ENCODE results near the gene STAC3. TPM values are rescaled to one million over a fixed set of nuclear protein-coding genes. Genes with fewer than 3 reads are reported as not detected.

The STAC3 gene
- total and polyA plus RNA-seq, 9 of the 15 experiments (the other 6 are each of a cell fraction or from before 2014, with no cell fraction given) = 0.45 to 6.4 (median 3.3) TPM

DNA sequence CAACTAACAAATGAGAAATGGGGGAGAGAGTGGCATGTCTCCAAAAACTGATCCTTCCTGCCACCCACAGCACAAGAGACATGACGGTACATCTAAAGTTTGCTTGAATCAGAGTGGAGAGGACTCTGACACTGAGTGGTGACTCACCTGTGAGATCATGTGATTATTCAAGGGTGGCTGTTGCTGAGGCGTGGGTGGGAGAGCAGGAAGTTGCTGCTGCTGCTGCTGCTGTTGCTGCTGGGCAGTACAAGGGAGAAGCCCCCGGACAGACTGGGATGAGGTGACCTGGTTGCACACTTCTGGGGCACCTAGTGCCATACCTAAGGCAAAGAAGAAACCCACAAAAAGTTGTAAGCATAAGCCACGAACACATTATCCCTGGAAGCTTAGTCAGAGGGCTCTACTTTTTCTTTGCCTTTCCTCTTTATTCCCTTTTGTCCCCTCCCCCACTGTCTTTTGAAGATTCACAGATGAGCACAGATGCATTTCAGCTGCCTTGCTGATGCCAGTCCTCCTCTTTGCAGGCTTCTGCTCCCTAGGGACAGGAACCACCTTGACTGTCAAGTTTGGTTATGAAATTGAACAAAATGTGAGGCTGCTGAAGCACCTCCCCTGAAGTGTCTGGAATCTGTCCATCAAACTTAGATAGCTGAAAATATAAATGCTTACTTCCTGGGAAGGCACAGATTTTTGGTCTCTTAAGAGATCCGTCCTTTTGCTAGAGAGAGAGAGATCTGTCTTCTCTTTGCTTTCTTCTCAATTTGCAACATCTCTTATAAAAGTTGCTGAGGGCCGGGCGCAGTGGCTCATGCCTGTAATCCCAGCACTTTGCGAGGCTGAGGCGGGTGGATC, 29.4 kb upstream of the STAC3 start (continued):
- TF ChIP-seq, protein P1, sequence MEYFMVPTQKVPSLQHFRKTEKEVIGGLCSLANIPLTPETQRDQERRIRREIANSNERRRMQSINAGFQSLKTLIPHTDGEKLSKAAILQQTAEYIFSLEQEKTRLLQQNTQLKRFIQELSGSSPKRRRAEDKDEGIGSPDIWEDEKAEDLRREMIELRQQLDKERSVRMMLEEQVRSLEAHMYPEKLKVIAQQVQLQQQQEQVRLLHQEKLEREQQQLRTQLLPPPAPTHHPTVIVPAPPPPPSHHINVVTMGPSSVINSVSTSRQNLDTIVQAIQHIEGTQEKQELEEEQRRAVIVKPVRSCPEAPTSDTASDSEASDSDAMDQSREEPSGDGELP (CRISPR knock-in tag; IDR thresholded peaks at IDR 0.05; ENCODE audit: borderline replicate concordance) = peak; percentile 47; the same call in 1 of the 2 replicates
- TF ChIP-seq TSC22D4 (tag; IDR thresholded peaks at IDR 0.05) = no peak
- TF ChIP-seq HNRNPH1 (optimal IDR thresholded peaks at IDR 0.05; ENCODE audit: low read depth, low read length) = no peak
- no peak for TF ChIP-seq MCM5 (IDR thresholded peaks at IDR 0.05; ENCODE audit: low read depth)
- no peak for TF ChIP-seq ZNF707 (CRISPR knock-in tag; conservative IDR thresholded peaks at IDR 0.05)
- no peak for TF ChIP-seq NFIX (CRISPR knock-in tag; IDR thresholded peaks at IDR 0.05; ENCODE audit: low read depth)
- peak; percentile 33; the same call in 1 of the 2 replicates for TF ChIP-seq SOX6 (IDR thresholded peaks at IDR 0.05)
- no peak for TF ChIP-seq HNRNPL (IDR thresholded peaks at IDR 0.05; ENCODE audit: low read depth, low read length)
- TF ChIP-seq, protein P2, sequence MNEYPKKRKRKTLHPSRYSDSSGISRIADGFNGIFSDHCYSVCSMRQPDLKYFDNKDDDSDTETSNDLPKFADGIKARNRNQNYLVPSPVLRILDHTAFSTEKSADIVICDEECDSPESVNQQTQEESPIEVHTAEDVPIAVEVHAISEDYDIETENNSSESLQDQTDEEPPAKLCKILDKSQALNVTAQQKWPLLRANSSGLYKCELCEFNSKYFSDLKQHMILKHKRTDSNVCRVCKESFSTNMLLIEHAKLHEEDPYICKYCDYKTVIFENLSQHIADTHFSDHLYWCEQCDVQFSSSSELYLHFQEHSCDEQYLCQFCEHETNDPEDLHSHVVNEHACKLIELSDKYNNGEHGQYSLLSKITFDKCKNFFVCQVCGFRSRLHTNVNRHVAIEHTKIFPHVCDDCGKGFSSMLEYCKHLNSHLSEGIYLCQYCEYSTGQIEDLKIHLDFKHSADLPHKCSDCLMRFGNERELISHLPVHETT (CRISPR knock-in tag; conservative IDR thresholded peaks at IDR 0.05 in 1 of 2, IDR thresholded peaks at IDR 0.05 in 1 of 2) = no peak
- no peak for TF ChIP-seq FOXP1 (CRISPR knock-in tag; IDR thresholded peaks at IDR 0.05)
- peak in 1 of 2 experiments; percentile 55; a peak in 2 of 4 replicates for TF ChIP-seq HDAC1 (IDR thresholded peaks at IDR 0.05)
- no peak for TF ChIP-seq GTF3C2 (IDR thresholded peaks at IDR 0.05; ENCODE audit: borderline replicate concordance, extremely low read depth, insufficient read length)
